Measurements from ENCODE around the gene CD4.

Gene CD4

GRCh38 chr12:6765634-6766581 lies 23.4 kb upstream of the CD4 start, which contains the start of gene PTMS:
TSS of gene PTMS (plus strand) at chr12:6766363. CDS start at chr12:6766706, 343 bp downstream.
- DNase-seq = peak; percentile 75

GRCh38 chr12:6766651-6767349 lies 22.5 kb upstream of the CD4 start:
- DNase-seq = peak; percentile 81

GRCh38 chr12:6767353-6768319 lies 21.7 kb upstream of the CD4 start:
- peak; percentile 71 for DNase-seq

- DNase-seq = peak; percentile 63
Measured at GRCh38 chr12:6768437-6768914, 20.9 kb upstream of the CD4 start.

- DNase-seq = peak; percentile 67
Measured at GRCh38 chr12:6768990-6769389, 20.3 kb upstream of the CD4 start.

- DNase-seq = no peak
Measured at GRCh38 chr12:6769666-6770065, 19.7 kb upstream of the CD4 start.

- no peak for DNase-seq
Measured at GRCh38 chr12:6770094-6770493, 19.2 kb upstream of the CD4 start.

GRCh38 chr12:6770600-6770999 lies 18.7 kb upstream of the CD4 start:
- no peak for DNase-seq

- DNase-seq = no peak
Measured at GRCh38 chr12:6771091-6771495, 18.2 kb upstream of the CD4 start.

GRCh38 chr12:6771509-6772330 lies 17.6 kb upstream of the CD4 start:
- DNase-seq = no peak

- no peak for DNase-seq
Measured at GRCh38 chr12:6772331-6772695, 17.0 kb upstream of the CD4 start, which contains the start of gene LAG3. TSS of gene LAG3 (plus strand) at chr12:6772520. CDS start at chr12:6772853, 333 bp downstream.

GRCh38 chr12:6772726-6773589 lies 16.4 kb upstream of the CD4 start:
- no peak for DNase-seq

- DNase-seq = no peak
Measured at GRCh38 chr12:6773590-6774351, 15.6 kb upstream of the CD4 start.

GRCh38 chr12:6774499-6775062 lies 14.7 kb upstream of the CD4 start:
- DNase-seq = no peak

GRCh38 chr12:6775185-6776174 lies 13.8 kb upstream of the CD4 start:
- no peak for DNase-seq

- no peak for DNase-seq
Measured at GRCh38 chr12:6777386-6777785, 11.9 kb upstream of the CD4 start.

GRCh38 chr12:6778217-6778573 lies 11.1 kb upstream of the CD4 start:
- DNase-seq = no peak
